ENCODE measurements around the gene SLC51B. TPM values are rescaled to one million over a fixed set of nuclear protein-coding genes. Genes with fewer than 3 reads are reported as not detected.
"Not testable (repeated sequence)": the region's sequence is repeated elsewhere in the genome, so short reads cannot be mapped to it uniquely, and the experiment has no call there.

SLC51B gene
- polyA plus RNA-seq, 3 donors: 10.5 to 12.8 (median 10.9) TPM

DNA sequence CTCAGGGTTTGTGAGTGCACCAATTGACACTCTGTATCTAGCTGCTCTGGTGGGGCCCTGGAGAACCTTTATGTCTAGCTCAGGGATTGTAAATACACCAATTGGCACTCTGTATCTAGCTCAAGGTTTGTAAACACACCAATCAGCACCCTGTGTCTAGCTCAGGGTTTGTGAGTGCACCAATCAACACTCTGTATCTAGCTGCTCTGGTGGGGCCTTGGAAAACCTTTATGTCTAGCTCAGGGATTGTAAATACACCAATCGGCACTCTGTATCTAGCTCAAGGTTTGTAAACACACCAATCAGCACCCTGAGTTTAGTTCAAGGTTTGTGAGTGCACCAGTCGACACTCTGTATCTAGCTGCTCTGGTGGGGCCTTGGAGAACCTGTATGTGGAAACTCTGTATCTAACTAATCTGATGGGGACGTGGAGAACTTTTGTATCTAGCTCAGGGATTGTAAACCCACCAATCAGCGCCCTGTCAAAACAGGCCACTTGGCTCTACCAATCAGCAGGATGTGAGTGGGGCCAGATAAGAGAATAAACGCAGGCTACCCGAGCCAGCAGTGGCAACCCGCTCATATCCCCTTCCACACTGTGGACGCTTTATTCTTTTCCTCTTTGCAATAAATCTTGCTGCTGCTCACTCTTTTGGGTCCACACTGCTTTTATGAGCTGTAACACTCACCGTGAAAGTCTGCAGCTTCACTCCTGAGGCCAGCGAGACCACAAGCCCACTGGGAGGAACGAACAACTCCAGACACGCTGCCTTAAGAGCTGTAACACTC, 30.6 kb downstream of the SLC51B start:
- not testable (repeated sequence) for DNase-seq (ENCODE audit: extremely low read depth in 1 of 11, low read depth in 9 of 11, low spot score in 4 of 11)

GRCh38 chr15:65076486-65077290, 31.5 kb downstream of the SLC51B start, which contains the start of gene KBTBD13:
Gene KBTBD13 (plus strand): TSS chr15:65076746. CDS start chr15:65076816, 70 bp downstream.
- DNase-seq (ENCODE audit: extremely low read depth in 1 of 11, low read depth in 9 of 11, low spot score in 4 of 11): no peak

- no peak for DNase-seq (ENCODE audit: extremely low read depth in 1 of 11, low read depth in 9 of 11, low spot score in 4 of 11)
Measured at GRCh38 chr15:65077291-65077980, 32.2 kb downstream of the SLC51B start.

DNA sequence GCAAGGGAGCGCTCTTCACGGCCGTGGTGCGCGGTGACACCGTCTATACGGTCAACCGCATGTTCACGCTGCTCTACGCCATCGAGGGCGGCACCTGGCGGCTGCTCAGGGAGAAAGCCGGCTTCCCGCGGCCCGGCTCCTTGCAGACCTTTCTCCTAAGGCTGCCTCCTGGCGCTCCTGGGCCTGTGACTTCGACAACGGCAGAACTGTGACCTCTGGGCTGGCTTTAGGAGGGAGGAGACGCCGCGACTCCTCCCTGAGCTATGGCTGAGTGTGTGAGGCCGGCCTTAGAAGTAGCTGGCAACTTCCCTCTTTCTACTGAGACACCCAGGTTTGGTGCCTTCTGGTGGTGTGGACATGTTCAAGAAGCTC, 32.8 kb downstream of the SLC51B start:
- peak in 5 of 11 donors; percentile 46 to 60 (median 51) for DNase-seq (ENCODE audit: extremely low read depth in 1 of 11, low read depth in 9 of 11, low spot score in 4 of 11)

DNA sequence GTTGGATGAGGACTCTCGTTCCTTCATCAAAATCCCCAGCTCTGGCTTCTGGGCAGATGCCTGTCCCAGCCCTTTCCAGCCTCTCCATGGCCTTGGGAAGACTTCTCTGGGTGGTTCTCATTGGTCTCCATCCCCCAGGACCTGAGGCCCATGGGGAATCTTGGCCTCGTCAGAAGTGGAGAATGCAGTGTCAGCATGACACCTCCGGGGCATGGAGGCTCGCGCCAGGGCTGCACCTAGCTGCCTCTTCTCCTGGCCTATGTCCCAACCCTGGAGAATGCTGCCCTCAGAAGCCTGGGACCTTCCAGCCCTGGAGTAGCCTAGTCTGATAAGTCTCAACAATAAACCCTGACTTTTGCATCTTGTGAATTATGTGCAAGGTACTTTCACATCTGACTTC, 34.4 kb downstream of the SLC51B start:
- DNase-seq (ENCODE audit: extremely low read depth in 1 of 11, low read depth in 9 of 11, low spot score in 4 of 11): no peak

- DNase-seq (ENCODE audit: extremely low read depth in 1 of 11, low read depth in 9 of 11, low spot score in 4 of 11): no peak
Measured at GRCh38 chr15:65081270-65081669, 36.1 kb downstream of the SLC51B start.

DNA sequence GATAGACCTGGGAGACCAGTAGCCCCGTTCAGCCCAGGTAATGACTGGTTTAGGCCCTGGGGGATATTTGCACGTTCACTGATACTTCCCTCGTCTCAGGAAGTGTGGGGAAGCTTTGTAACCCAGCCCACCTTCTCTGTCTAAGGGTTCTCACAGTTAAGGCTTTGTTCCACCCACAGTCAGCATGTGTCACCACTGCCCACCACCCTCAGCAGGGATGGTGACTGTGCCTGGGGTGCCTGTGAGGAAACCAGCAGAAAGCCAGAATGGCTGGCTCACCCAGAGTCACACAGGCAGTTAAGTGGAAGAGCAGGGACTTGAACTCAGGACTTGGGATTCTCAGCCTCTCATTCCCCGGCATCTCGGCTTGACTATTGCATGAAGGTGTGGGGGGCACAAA, 36.6 kb downstream of the SLC51B start:
- DNase-seq (ENCODE audit: extremely low read depth in 1 of 11, low read depth in 9 of 11, low spot score in 4 of 11): no peak

GRCh38 chr15:65082303-65082953, 37.2 kb downstream of the SLC51B start:
- peak in 2 of 11 donors; percentile 53 to 54 for DNase-seq (ENCODE audit: extremely low read depth in 1 of 11, low read depth in 9 of 11, low spot score in 4 of 11)

DNA sequence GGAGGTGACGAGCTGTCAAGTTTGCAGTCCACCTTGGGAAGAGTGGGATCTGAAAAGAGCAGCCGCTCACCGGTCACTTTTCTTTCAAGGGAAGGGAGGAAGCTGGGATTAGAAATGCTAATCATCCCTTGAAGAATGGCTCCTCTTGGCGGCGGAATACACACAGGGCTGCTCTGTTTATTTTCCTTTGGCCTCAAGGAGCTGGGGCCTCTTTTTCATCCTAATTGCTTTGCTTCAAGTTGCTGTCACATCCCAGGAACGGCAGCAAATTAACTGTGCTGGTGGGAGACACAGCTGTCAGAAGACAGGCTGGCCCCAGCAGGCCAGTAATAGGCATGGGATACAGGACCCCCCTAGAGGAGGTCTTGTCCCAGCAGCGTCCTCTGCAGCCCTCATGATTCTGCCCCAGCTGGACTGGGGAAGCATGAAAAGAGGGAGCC, 38.1 kb downstream of the SLC51B start:
- DNase-seq (ENCODE audit: extremely low read depth in 1 of 11, low read depth in 9 of 11, low spot score in 4 of 11): peak in 6 of 11 donors; percentile 45 to 70 (median 66)

DNA sequence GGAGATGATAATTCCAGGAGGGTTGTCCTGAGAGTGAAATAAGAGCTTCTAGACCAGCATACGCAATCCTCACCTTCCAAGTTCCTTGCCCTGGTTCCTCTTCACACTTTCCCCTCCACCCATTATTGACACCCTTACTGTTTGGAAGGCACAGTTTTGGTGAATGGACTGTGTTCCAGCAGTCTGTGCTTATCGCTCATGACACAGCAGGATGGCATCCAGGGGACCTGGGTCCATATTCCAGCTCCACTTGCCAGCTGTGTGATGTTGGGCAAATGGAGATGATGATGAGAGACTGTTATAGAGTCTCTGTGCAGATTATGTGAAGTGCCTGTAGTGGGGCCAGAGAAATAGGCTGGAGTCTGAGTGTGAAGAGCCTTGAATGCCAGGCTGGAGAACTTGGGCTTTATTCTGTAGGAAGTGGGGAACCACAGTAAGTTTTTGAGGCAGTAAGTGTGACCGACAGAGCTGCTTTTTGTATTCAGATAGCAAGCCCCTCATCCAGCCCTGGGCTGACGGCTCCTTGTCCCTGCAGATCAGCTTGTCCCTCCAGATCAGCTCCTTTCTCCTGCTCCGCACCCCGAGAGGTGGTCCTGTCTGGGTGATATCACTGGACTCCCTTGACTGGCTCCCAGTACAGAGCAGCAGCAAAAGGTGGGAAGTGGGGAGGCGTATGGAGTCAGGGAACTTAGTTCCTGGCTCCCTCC, 39.5 kb downstream of the SLC51B start:
- DNase-seq (ENCODE audit: extremely low read depth in 1 of 11, low read depth in 9 of 11, low spot score in 4 of 11): no peak

DNA sequence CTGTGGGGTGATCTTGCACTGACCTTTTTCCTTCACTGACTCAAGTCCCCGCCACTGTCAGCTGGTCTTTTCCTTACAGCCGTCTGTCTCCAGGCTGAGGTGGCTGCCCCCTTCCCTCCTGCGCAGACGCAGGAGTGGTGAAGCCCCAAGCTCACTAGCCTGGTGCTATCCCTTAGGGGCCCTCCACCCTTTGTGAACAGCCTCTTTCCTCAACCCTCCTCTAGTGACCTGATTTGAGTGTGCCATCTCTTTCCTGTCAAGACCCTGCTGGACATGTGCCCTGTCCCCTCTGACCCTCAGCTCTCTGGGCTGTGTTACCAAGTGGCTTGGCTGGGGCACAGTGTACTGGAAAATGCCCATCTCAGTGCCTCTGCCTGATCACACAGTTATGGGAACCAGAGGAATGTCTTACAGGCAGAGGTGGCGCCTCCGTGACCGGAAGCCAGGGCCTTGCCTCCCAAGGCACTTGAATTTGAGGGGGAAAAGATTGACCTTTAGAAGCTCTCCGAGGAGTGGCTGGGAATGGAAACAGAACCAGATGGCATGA, 40.1 kb downstream of the SLC51B start:
- DNase-seq (ENCODE audit: extremely low read depth in 1 of 11, low read depth in 9 of 11, low spot score in 4 of 11): no peak

DNA sequence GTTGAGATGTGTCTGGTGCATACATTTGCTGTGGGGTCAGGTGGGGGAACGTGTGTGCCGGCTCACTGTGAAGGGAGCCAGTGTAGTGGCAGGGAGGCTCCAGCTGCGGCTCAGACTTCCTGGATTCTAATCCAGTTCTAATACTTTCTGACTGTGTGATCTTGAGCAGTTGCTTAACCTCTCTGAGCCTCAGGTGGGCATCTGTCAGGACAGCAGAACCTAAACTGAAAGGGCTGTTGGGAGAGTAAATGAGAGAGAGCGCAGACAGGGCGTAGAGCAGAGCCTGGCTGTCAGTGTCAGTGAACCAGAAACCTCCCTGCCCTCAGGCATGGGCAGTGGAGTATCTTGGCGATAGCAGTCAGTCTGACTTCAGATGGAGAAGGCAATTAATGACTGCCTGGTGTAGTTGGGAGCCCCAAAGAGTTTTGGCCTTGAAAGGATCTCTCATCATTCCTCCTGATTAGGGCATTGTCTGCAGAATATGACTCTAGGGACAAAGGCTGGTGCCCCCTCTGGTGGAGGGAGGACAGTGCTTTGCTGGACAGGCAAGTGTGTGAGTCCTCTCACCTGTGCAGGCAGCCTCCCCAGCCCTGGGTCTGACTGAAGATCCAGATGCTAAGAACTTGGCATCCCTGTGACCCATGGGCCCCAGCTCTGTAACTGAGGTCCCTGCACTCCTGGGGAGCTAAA, 40.9 kb downstream of the SLC51B start:
- no peak for DNase-seq (ENCODE audit: extremely low read depth in 1 of 11, low read depth in 9 of 11, low spot score in 4 of 11)

- no peak for DNase-seq (ENCODE audit: extremely low read depth in 1 of 11, low read depth in 9 of 11, low spot score in 4 of 11)
Measured at GRCh38 chr15:65086680-65087111, 41.5 kb downstream of the SLC51B start.

DNA sequence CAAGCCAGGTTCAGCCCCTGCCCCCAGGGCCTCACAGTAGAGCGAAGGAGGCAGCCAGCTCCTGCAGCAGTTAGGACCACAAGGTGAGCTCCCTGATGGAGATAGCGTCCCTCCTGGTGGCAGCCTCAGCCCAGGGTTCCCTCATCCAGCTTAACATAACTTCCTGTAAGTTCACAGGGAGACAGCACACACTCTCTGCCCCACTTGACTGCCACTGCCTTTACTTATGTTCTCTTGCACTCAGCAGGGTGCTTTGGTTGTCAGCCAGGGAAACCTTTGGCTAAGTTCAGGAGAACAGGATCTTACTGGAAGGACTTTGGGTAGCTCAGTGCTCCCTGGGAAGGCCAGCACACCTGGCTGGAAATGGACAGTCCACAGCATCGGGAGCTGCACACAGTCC, 42.2 kb downstream of the SLC51B start:
- no peak for DNase-seq (ENCODE audit: extremely low read depth in 1 of 11, low read depth in 9 of 11, low spot score in 4 of 11)

DNA sequence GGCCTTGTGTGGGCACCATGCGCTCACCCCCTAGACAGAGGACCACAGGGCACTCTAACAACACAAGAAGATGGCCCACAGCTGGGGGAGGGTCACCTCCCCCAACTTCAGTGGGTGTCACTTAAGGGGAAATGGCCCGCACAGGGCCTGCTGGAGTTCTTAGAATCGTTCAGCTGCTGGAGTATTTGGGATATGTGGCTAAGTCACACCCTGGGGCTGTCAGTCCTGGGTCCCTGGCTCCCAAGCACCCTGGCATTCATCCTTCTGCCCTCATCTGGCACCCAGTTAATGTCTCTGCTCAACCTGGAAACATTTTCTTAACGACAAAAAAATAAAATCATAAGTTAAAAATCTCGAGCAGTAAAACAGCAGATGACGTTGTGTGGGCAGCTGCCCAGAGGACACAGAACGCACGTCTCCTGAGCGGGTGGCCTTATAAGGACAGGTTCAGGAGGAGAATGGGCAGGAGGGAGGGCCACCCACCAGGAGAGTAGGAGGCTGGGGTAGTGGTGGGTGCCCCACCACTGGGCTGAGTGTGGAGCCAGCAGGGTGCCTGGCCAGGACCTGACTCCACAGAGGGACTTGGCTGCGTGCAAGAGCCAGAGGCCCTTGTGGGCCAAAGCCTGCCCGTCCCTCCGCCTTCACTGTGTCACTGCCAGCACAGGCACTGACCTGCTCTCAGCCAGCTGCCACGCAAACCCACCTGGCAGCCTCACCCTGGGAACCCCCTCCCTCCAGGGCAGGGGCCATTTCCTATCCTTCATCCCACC, 42.9 kb downstream of the SLC51B start:
- DNase-seq (ENCODE audit: extremely low read depth in 1 of 11, low read depth in 9 of 11, low spot score in 4 of 11): no peak

DNA sequence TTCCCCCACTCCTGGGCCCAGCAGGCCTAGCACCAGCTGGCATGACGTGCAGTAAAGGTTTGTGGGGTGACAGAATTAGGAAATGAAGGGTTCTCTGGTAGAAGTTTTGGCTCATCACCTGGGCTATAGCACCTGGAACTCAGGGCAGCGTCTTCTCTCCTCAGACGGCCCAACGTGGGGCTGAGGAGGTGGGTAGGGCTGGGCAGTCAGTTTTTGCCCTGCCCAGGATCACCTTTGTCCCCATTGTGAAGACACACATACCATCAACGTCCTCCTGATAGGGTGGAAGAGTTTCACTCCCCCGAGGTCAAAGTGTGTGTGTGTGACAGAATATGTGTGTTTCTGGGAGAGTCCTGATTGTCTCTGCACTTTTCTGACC, 43.4 kb downstream of the SLC51B start:
- DNase-seq (ENCODE audit: extremely low read depth in 1 of 11, low read depth in 9 of 11, low spot score in 4 of 11): no peak

GRCh38 chr15:65089206-65089824, 44.1 kb downstream of the SLC51B start:
- DNase-seq (ENCODE audit: extremely low read depth in 1 of 11, low read depth in 9 of 11, low spot score in 4 of 11): no peak
